Measurements from ENCODE around the gene NAALADL2.
"Not testable (repeated sequence)": the region's sequence is repeated elsewhere in the genome, so short reads cannot be mapped to it uniquely, and the experiment has no call there.

GRCh38 chr3:175423848-175424247, 564.7 kb downstream of the NAALADL2 start:
- TF ChIP-seq EP300 (conservative IDR thresholded peaks at IDR 0.05; ENCODE audit: poor library complexity, severe bottlenecking); CTCF (IDR thresholded peaks at IDR 0.05; ENCODE audit: poor library complexity, severe bottlenecking); EZH2 (IDR thresholded peaks at IDR 0.05; ENCODE audit: borderline replicate concordance, insufficient read depth, low read length, poor library complexity, severe bottlenecking): not testable (repeated sequence)
